Endothelial cell of umbilical vein (primary cell): ENCODE results near the gene TEF.

Source experiments
- EZH2 ChIP-seq: IDR thresholded peaks from 2 replicates; pipeline ENCODE4 v1.6.1; 2012; ENCODE audit warnings: borderline replicate concordance, low read depth, mild to moderate bottlenecking, moderate library complexity, low read length, inconsistent platforms; ENCODE audit not compliant: severe bottlenecking
- TF ChIP-seq, protein P1 (sequence below), 2 donors: IDR thresholded peaks; 1 replicate in 1 of 2; 2 replicates in 1 of 2; pipeline ENCODE4 v1.5.1; 2011; ENCODE audit warnings: low read length in 2 of 2, mild to moderate bottlenecking in 2 of 2, moderate library complexity in 2 of 2, control low read depth in 1 of 2, inconsistent platforms in 1 of 2, low read depth in 1 of 2; ENCODE audit not compliant: insufficient read depth in 1 of 2; ENCODE audit errors: extremely low read depth in 1 of 2
- TF ChIP-seq, protein P2 (sequence below): IDR thresholded peaks from 2 replicates; pipeline ENCODE4 v1.6.1; 2011; ENCODE audit not compliant: insufficient read depth, insufficient read length

DNA sequence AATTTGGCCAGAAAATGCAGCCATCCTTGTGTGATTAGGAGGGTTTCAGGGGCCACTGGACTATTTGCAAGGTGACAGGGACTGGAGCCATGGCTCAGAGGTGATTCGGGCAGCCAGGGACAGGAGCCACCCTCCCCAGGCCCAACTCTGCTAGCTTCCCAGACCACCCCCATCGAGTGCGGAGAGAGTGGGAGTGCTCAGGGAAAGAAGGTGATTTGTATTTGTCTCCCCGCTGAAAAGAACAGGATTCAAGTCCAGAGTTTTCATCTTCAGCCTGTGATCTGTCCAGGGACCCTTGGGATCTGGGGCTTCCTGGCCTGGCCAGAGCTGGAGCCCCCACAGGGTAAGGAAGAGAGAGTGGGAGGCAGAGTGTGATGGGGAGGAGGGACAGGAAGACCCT lies 22.4 kb upstream of the TEF start:
- no peak for TF ChIP-seq EZH2
- TF ChIP-seq, protein P1, sequence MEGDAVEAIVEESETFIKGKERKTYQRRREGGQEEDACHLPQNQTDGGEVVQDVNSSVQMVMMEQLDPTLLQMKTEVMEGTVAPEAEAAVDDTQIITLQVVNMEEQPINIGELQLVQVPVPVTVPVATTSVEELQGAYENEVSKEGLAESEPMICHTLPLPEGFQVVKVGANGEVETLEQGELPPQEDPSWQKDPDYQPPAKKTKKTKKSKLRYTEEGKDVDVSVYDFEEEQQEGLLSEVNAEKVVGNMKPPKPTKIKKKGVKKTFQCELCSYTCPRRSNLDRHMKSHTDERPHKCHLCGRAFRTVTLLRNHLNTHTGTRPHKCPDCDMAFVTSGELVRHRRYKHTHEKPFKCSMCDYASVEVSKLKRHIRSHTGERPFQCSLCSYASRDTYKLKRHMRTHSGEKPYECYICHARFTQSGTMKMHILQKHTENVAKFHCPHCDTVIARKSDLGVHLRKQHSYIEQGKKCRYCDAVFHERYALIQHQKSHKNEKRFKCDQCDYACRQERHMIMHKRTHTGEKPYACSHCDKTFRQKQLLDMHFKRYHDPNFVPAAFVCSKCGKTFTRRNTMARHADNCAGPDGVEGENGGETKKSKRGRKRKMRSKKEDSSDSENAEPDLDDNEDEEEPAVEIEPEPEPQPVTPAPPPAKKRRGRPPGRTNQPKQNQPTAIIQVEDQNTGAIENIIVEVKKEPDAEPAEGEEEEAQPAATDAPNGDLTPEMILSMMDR (IDR thresholded peaks at IDR 0.05; ENCODE audit: extremely low read depth in 1 of 2, insufficient read depth in 1 of 2, low read depth in 1 of 2, low read length in 2 of 2): no peak
- TF ChIP-seq, protein P2, sequence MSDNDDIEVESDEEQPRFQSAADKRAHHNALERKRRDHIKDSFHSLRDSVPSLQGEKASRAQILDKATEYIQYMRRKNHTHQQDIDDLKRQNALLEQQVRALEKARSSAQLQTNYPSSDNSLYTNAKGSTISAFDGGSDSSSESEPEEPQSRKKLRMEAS: no peak
